ENCODE measurements around the gene PPP1R37.

Gene PPP1R37

DNA sequence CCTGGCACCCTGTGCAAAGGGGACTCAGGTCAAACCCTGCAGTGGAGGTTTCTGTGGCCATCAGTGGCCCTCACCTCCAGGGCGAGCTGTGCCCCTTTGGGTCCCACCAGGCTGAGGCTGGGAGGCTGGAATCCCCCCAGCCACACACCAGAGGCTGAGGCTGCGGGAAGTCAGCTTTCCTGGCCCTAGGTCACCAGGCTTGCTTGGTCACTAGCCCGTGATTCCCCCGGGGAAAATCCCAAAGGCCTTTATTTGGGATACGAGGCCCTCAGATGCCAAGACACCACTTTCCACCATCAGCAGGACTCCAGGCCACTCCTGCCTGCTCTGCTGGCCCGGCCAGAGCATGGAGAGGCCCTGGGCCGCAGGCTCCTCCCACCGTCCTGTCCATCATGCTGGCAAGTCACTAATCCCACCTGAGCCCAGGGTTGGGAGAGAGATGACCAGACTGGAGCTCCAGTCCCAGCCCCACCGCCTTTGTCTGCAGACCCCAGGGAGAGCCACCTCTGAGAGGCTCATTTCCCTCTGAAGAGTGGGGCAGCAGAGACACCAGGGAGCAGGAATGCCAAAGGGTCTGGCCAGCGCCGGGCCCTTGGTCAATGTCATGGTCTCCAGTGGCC lies 63.1 kb downstream of the PPP1R37 start:
- DNase-seq (ENCODE audit: extremely low spot score), result no peak
- ChIA-PET POLR2A (no interaction called here), CTCF (no interaction called here)
- TF ChIP-seq, protein P1, sequence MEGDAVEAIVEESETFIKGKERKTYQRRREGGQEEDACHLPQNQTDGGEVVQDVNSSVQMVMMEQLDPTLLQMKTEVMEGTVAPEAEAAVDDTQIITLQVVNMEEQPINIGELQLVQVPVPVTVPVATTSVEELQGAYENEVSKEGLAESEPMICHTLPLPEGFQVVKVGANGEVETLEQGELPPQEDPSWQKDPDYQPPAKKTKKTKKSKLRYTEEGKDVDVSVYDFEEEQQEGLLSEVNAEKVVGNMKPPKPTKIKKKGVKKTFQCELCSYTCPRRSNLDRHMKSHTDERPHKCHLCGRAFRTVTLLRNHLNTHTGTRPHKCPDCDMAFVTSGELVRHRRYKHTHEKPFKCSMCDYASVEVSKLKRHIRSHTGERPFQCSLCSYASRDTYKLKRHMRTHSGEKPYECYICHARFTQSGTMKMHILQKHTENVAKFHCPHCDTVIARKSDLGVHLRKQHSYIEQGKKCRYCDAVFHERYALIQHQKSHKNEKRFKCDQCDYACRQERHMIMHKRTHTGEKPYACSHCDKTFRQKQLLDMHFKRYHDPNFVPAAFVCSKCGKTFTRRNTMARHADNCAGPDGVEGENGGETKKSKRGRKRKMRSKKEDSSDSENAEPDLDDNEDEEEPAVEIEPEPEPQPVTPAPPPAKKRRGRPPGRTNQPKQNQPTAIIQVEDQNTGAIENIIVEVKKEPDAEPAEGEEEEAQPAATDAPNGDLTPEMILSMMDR (IDR thresholded peaks at IDR 0.05; ENCODE audit: control extremely low read depth, extremely low read depth, low read depth, missing control alignments), result no peak

DNA sequence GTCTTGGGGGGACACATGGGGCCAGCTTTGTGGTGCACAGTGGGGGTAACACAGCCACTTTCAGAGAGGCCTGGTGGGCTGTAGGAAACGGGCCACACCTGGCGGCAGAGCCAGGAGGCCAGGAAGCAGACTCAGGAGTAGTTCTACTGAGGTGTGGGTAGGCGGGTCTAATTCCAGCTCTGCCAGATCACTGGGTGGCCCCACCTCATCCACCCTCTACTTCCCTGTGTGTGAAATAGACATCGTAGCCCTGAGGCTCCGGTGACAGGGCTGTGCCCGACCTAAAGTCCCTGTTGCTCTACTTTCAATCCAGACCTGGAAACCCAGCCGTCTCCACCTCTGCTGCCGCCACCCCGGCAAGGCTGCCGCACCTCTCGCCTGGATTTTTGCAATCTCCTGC lies 63.8 kb downstream of the PPP1R37 start:
- CTCF ChIA-PET, result no interaction called here
- TF ChIP-seq, protein P1 (IDR thresholded peaks at IDR 0.05; ENCODE audit: control extremely low read depth, extremely low read depth, low read depth, missing control alignments), result no peak
- POLR2A ChIA-PET, result no interaction called here
- no peak for DNase-seq (ENCODE audit: extremely low spot score)

- CTCF ChIA-PET, result no interaction called here
- POLR2A ChIA-PET, result no interaction called here
- DNase-seq (ENCODE audit: extremely low spot score), result no peak
- TF ChIP-seq, protein P1 (IDR thresholded peaks at IDR 0.05; ENCODE audit: control extremely low read depth, extremely low read depth, low read depth, missing control alignments), result no peak
These were observed 65.7 kb downstream of the PPP1R37 start for GRCh38 chr19:45158503-45159209.

- POLR2A ChIA-PET, result no interaction called here
- DNase-seq (ENCODE audit: extremely low spot score), result no peak
- CTCF ChIA-PET, result no interaction called here
- TF ChIP-seq, protein P1 (IDR thresholded peaks at IDR 0.05; ENCODE audit: control extremely low read depth, extremely low read depth, low read depth, missing control alignments), result no peak
These were observed 66.4 kb downstream of the PPP1R37 start for GRCh38 chr19:45159210-45159970.

DNA sequence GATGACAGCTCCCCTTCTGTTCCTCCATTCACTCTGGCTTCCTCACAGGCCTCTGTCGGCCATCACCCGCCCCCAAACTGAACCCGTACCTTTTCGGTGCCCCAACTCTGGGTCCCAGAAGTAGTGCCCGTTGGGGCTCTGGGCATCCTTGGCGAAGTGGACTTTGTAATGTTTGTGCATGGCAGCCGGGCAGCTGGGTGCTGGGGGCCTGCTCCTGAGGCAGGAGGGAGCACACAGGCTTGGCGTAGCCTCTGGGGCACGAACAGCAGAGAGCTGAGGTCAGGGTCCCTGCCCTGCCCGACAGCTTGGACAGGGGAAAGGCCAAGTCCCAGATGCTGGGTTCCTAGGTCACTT lies 67.0 kb downstream of the PPP1R37 start:
- CTCF ChIA-PET, result interaction anchor here (1.8 kb wide), 1 partner anchor 11 kb away, joined by 5 read pairs; no protein-coding TSS in a partner anchor
- TF ChIP-seq, protein P1 (IDR thresholded peaks at IDR 0.05; ENCODE audit: control extremely low read depth, extremely low read depth, low read depth, missing control alignments), result no peak
- POLR2A ChIA-PET, result no interaction called here
- no peak for DNase-seq (ENCODE audit: extremely low spot score)

DNA sequence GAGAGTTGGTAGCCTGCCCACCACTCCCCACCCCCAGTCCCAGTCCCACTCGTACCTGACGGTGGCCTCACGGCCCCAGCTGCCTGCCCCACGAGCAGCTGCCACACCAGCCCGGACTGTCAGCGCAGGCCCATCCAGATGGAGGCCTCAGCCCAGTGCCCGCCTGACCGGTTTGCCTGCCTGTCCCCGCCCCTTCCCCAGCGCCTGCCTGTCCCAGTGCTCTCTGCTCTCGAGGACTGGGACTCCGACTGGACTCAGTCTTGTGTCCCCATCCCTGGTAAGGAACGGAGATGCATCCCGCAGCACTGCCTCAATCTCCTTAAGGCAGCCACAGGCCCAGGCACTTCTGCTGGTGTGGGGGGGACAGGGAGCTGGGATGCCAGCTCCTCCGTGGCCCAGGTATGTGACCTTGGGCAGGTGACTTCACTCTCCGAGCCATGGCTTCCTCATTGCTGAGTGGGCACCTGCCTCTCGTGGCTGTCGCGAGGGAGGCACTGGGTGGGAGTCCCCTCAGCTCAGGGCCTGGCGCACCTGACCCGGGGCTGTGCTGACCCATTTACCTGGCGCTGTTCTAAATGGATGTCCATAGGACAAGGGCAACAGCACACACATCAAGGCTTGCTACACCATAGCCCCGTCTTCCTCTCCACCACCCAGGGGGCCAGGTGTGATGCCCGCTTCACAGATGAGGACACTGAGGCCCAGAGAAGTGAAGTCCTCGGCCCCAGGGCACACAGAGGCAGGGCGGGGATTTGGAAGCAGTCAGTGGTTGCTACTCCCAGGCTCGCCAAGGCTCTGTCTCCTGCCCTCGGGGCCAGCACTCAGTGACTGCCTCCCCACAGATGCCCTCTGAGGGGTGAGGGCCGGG lies 68.1 kb downstream of the PPP1R37 start, which contains the start of gene NKPD1:
TSS of gene NKPD1 (minus strand) at position 113 of the 868 bp plus-strand sequence. CDS start 832 bp downstream, outside the sequence.
- TF ChIP-seq, protein P1 (IDR thresholded peaks at IDR 0.05; ENCODE audit: control extremely low read depth, extremely low read depth, low read depth, missing control alignments), result no peak
- ChIA-PET CTCF (interaction anchor here (1.2 to 1.8 kb wide), 2 partner anchors 12 to 258 kb away, joined by 3 to 5 read pairs; no protein-coding TSS in a partner anchor), POLR2A (interaction anchor here (0.6 kb wide), 1 partner anchor 159 kb away, joined by 4 read pairs; no protein-coding TSS in a partner anchor)
- DNase-seq (ENCODE audit: extremely low spot score), result no peak

All from GM10248 (cell line).